ENCODE data around the gene TLE1. TPM values are rescaled to one million over a fixed set of nuclear protein-coding genes. Genes with fewer than 3 reads are reported as not detected.

The TLE1 gene
- total RNA-seq, 1 experiment from 2014 or later, result 17.3 TPM

- no peak overlapping the region for H3K9ac ChIP-seq (ENCODE audit: low read length)
- H3K27me3 ChIP-seq (ENCODE audit: insufficient read depth, low read length), result no peaks in the 10 kb centered on the region
- CTCF ChIA-PET, result no interaction called here
- no peak overlapping the region for H2AFZ ChIP-seq (ENCODE audit: low read depth, low read length, poor library complexity, severe bottlenecking)
- intact Hi-C loops (cut with micrococcal nuclease), result loop anchor here (2.0 kb wide), 1 partner anchor 78 kb away; no protein-coding TSS in a partner anchor
- no TSS peak for BruUV-seq (replicated peaks)
- H3K79me2 ChIP-seq (ENCODE audit: insufficient read depth, low read length), result no peaks in the 10 kb centered on the region
- TF ChIP-seq, protein P1, sequence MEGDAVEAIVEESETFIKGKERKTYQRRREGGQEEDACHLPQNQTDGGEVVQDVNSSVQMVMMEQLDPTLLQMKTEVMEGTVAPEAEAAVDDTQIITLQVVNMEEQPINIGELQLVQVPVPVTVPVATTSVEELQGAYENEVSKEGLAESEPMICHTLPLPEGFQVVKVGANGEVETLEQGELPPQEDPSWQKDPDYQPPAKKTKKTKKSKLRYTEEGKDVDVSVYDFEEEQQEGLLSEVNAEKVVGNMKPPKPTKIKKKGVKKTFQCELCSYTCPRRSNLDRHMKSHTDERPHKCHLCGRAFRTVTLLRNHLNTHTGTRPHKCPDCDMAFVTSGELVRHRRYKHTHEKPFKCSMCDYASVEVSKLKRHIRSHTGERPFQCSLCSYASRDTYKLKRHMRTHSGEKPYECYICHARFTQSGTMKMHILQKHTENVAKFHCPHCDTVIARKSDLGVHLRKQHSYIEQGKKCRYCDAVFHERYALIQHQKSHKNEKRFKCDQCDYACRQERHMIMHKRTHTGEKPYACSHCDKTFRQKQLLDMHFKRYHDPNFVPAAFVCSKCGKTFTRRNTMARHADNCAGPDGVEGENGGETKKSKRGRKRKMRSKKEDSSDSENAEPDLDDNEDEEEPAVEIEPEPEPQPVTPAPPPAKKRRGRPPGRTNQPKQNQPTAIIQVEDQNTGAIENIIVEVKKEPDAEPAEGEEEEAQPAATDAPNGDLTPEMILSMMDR (IDR thresholded peaks at IDR 0.05 in 2 of 3, conservative IDR thresholded peaks at IDR 0.05 in 1 of 3; ENCODE audit: borderline replicate concordance in 1 of 3, insufficient read depth in 1 of 3, low read depth in 2 of 3, low read length in 2 of 3), result no peak
- TF ChIP-seq ZNF274 (IDR thresholded peaks at IDR 0.05; ENCODE audit: low read depth, low read length) (no peak), TCF7L2 (IDR thresholded peaks at IDR 0.05; ENCODE audit: borderline replicate concordance, extremely low read depth, insufficient read depth, insufficient read length) (no peak), SP1 (IDR thresholded peaks at IDR 0.05; ENCODE audit: low read depth) (no peak), POLR2A (IDR thresholded peaks at IDR 0.05; ENCODE audit: borderline replicate concordance, extremely low read depth, insufficient read depth, insufficient read length) (no peak), JUND (IDR thresholded peaks at IDR 0.05) (no peak), CEBPB (IDR thresholded peaks at IDR 0.05; ENCODE audit: low read depth) (no peak), RAD21 (IDR thresholded peaks at IDR 0.05; ENCODE audit: low read depth) (no peak), POLR2AphosphoS5 (IDR thresholded peaks at IDR 0.05; ENCODE audit: low read depth, low read length) (no peak), ELF1 (IDR thresholded peaks at IDR 0.05; ENCODE audit: borderline replicate concordance, low read depth) (no peak), SRF (IDR thresholded peaks at IDR 0.05; ENCODE audit: low read depth) (no peak), MAX (IDR thresholded peaks at IDR 0.05) (no peak), SIN3A (IDR thresholded peaks at IDR 0.05; ENCODE audit: low read depth) (no peak)
- TF ChIP-seq, protein P2, sequence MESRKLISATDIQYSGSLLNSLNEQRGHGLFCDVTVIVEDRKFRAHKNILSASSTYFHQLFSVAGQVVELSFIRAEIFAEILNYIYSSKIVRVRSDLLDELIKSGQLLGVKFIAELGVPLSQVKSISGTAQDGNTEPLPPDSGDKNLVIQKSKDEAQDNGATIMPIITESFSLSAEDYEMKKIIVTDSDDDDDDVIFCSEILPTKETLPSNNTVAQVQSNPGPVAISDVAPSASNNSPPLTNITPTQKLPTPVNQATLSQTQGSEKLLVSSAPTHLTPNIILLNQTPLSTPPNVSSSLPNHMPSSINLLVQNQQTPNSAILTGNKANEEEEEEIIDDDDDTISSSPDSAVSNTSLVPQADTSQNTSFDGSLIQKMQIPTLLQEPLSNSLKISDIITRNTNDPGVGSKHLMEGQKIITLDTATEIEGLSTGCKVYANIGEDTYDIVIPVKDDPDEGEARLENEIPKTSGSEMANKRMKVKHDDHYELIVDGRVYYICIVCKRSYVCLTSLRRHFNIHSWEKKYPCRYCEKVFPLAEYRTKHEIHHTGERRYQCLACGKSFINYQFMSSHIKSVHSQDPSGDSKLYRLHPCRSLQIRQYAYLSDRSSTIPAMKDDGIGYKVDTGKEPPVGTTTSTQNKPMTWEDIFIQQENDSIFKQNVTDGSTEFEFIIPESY (IDR thresholded peaks at IDR 0.05; ENCODE audit: extremely low read depth, insufficient replicate concordance, low read length), result no peak
- TF ChIP-seq, protein P3, sequence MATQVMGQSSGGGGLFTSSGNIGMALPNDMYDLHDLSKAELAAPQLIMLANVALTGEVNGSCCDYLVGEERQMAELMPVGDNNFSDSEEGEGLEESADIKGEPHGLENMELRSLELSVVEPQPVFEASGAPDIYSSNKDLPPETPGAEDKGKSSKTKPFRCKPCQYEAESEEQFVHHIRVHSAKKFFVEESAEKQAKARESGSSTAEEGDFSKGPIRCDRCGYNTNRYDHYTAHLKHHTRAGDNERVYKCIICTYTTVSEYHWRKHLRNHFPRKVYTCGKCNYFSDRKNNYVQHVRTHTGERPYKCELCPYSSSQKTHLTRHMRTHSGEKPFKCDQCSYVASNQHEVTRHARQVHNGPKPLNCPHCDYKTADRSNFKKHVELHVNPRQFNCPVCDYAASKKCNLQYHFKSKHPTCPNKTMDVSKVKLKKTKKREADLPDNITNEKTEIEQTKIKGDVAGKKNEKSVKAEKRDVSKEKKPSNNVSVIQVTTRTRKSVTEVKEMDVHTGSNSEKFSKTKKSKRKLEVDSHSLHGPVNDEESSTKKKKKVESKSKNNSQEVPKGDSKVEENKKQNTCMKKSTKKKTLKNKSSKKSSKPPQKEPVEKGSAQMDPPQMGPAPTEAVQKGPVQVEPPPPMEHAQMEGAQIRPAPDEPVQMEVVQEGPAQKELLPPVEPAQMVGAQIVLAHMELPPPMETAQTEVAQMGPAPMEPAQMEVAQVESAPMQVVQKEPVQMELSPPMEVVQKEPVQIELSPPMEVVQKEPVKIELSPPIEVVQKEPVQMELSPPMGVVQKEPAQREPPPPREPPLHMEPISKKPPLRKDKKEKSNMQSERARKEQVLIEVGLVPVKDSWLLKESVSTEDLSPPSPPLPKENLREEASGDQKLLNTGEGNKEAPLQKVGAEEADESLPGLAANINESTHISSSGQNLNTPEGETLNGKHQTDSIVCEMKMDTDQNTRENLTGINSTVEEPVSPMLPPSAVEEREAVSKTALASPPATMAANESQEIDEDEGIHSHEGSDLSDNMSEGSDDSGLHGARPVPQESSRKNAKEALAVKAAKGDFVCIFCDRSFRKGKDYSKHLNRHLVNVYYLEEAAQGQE (IDR thresholded peaks at IDR 0.05; ENCODE audit: low read depth), result no peak
- TF ChIP-seq, protein P4, sequence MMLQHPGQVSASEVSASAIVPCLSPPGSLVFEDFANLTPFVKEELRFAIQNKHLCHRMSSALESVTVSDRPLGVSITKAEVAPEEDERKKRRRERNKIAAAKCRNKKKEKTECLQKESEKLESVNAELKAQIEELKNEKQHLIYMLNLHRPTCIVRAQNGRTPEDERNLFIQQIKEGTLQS (IDR thresholded peaks at IDR 0.05), result no peak
- H3K4me2 ChIP-seq (ENCODE audit: low read length), result no peak overlapping the region
- no peak overlapping the region for H3K4me3 ChIP-seq (replicated peaks in 1 of 2; ENCODE audit: low read depth in 1 of 2, low read length in 2 of 2)
- POLR2A ChIA-PET, result no interaction called here
- peaks cover 0 to 1% of the 10 kb centered on the region in 2 experiments; a peak in 1 of 4 replicates for H3K4me1 ChIP-seq (ENCODE audit: control insufficient read depth in 1 of 2, insufficient read depth in 2 of 2, low read length in 2 of 2)
- H3K36me3 ChIP-seq (ENCODE audit: control insufficient read depth in 1 of 2, insufficient read depth in 2 of 2, low read length in 2 of 2), result no peaks in the 10 kb centered on the region
- H3K27ac ChIP-seq (ENCODE audit: low read depth, low read length), result no peak overlapping the region
- DNase-seq (ENCODE audit: low read depth, low spot score), result no peak
- no peaks in the 10 kb centered on the region for H3K9me3 ChIP-seq (ENCODE audit: control insufficient read depth in 1 of 2, insufficient read depth in 1 of 2, low read depth in 1 of 2, low read length in 2 of 2)
- no peaks in the 10 kb centered on the region for H3K9me2 ChIP-seq (ENCODE audit: insufficient read depth)
- RAD21 ChIA-PET (ENCODE audit: low non-redundant PET in 1 of 2, low total read pairs in 2 of 2, uncharacterized antibody in 2 of 2, unreplicated experiment in 2 of 2), result interaction anchor here in 1 of 2 experiments (0.5 to 0.7 kb wide), 2 partner anchors 39 to 47 kb away, joined by 3 read pairs; no protein-coding TSS in a partner anchor
- ATAC-seq, result no peak
- H4K20me1 ChIP-seq (ENCODE audit: insufficient read depth), result no peaks in the 10 kb centered on the region
Observed at GRCh38 chr9:81621118-81621517, 68.2 kb downstream of the TLE1 start.

Data from HCT116 (cell line).